Astrocyte of the spinal cord (primary cell): ENCODE measurements around the gene CD248.
"Not testable (repeated sequence)": the region's sequence is repeated elsewhere in the genome, so short reads cannot be mapped to it uniquely, and the experiment has no call there.

Experiments
- DNase-seq: peaks from one replicate; pipeline ENCODE4 v3.0.0; 2011; ENCODE audit warnings: low read depth, low spot score
- H3K4me3 ChIP-seq: 2 replicates; pipeline ENCODE4 v1.5.1; 2011; ENCODE audit warnings: low read depth, mild to moderate bottlenecking, low read length, moderate library complexity
- in situ Hi-C: cut with HindIII; loops from 2 replicates; pipeline ENCODE4 v1.10.0; 2017; ENCODE audit warnings: low sequenced_read_pairs
- TF ChIP-seq, protein P1 (sequence below): IDR thresholded peaks from 2 replicates; pipeline ENCODE4 v1.5.1; 2012; ENCODE audit warnings: low read depth, mild to moderate bottlenecking, low read length, inconsistent platforms

Gene CD248

DNA sequence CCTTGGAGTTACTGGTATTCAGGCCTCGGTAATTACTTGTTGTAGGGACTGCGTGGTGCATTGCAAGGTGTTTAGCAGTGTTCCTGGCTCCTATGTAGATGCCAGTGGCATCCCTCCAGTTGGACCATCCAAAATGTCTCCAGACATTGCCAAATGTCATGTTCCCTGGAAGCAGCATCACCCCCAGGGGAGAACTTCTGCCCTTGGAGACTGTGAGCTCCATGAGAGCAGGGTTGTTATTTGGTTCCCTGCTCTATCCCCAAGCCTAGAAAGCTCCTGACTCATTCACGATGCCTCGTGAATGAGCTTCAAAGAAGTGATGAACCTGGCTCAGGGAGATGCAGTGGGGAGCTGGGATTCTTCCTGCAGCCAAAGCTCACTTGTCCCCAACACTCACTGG lies 4.8 kb upstream of the CD248 start:
- TF ChIP-seq, protein P1, sequence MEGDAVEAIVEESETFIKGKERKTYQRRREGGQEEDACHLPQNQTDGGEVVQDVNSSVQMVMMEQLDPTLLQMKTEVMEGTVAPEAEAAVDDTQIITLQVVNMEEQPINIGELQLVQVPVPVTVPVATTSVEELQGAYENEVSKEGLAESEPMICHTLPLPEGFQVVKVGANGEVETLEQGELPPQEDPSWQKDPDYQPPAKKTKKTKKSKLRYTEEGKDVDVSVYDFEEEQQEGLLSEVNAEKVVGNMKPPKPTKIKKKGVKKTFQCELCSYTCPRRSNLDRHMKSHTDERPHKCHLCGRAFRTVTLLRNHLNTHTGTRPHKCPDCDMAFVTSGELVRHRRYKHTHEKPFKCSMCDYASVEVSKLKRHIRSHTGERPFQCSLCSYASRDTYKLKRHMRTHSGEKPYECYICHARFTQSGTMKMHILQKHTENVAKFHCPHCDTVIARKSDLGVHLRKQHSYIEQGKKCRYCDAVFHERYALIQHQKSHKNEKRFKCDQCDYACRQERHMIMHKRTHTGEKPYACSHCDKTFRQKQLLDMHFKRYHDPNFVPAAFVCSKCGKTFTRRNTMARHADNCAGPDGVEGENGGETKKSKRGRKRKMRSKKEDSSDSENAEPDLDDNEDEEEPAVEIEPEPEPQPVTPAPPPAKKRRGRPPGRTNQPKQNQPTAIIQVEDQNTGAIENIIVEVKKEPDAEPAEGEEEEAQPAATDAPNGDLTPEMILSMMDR = no peak
- DNase-seq = no peak
- H3K4me3 ChIP-seq = no peak overlapping the region
- in situ Hi-C loops = no loop called here

- in situ Hi-C loops, DNase-seq, H3K4me3 ChIP-seq: not testable (repeated sequence)
Observed at GRCh38 chr11:66320748-66321147, 3.9 kb upstream of the CD248 start.

DNA sequence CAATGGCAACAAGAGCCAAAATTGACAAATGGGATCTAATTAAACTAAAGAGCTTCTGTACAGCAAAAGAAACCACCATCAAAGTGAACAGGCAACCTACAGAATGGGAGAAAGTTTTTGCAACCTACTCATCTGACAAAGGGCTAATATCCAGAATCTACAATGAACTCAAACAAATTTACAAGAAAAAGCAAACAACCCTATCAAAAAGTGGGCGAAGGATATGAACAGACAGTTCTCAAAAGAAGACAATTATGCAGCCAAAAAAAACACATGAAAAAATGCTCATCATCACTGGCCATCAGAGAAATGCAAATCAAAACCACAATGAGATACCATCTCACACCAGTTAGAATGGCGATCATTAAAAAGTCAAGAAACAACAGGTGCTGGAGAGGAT lies 3.4 kb upstream of the CD248 start:
- H3K4me3 ChIP-seq, in situ Hi-C loops: not testable (repeated sequence)

DNA sequence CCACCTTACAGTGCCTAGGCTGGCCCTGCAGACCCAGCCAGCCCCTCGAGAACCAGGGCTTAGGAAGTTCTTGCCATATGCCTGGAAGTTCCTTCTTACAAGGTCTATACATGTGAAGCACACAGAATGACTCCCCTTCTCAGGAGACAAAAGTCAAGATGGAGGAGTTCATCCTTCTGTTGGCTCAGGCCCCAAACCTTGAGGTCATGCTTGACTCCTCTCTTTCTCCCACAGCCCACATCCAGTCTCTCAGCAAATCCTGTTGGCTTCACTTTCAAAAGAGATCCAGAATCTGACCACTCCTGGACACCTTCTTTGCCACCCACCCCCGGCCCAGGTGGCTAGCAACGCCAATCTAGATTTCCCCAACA lies 1.7 kb upstream of the CD248 start:
- TF ChIP-seq, protein P1 = no peak
- in situ Hi-C loops = no loop called here
- no peak for DNase-seq
- H3K4me3 ChIP-seq = no peak overlapping the region

More for the DNA sequence above, 3.4 kb upstream of the CD248 start:
- not testable (repeated sequence) for DNase-seq

- in situ Hi-C loops = no loop called here
- peak; percentile 84 for DNase-seq
- TF ChIP-seq, protein P1 = no peak
- H3K4me3 ChIP-seq = no peak overlapping the region
Observed at GRCh38 chr11:66317723-66318599, 1.1 kb upstream of the CD248 start.

- in situ Hi-C loops = no loop called here
- no peak for DNase-seq
- H3K4me3 ChIP-seq = no peak overlapping the region
- TF ChIP-seq, protein P1 = no peak
Observed at GRCh38 chr11:66317322-66317722, 478 bp upstream of the CD248 start.

GRCh38 chr11:66315921-66316811 lies 678 bp downstream of the CD248 start:
- peak overlapping the region; percentile 57 for H3K4me3 ChIP-seq
- TF ChIP-seq, protein P1 = no peak

More at GRCh38 chr11:66315921-66316811, 678 bp downstream of the CD248 start:
- DNase-seq = no peak
- in situ Hi-C loops = no loop called here
